Tibial nerve (tissue), 3 donors: ENCODE data around the gene DOCK2.

ENCODE experiments used
- POLR2A ChIP-seq, 2 donors: fragments of 450-650 bp; IDR thresholded peaks; one replicate each; pipeline ENCODE4 v1.6.1; 2017; ENCODE audit warnings: antibody characterized with exemption in 2 of 2, mild to moderate bottlenecking in 2 of 2, moderate library complexity in 2 of 2
- TF ChIP-seq, protein P1 (sequence below), 5 experiments: fragments of 200-600 bp in 3 of 5; fragments of 450-650 bp in 2 of 5; sonication (generic) in 3 of 5; IDR thresholded peaks; one replicate each; pipeline ENCODE4 v1.5.1; 2016 to 2019; ENCODE audit warnings: antibody characterized with exemption in 5 of 5, mild to moderate bottlenecking in 3 of 5, moderate library complexity in 2 of 5

DNA sequence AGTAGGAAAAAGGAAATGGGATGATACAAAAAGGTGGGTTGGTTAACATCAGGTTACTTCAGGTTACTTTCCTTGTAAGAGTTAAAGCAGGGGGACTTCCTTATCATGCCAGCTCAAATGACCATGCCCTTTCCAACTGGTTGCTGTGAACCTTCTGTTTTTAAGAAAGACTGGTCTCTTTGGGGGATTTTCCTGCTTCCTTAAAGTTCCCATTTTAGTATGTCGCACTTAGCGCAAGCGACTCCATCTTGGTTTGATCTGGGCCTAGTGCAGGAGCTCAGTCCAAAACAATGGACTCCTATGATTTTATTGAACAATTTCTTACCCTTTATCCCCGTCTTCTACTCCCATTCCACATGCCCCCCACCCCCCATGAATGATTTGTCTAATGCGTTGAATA, 173.4 kb downstream of the DOCK2 start:
- TF ChIP-seq POLR2A (IDR thresholded peaks at IDR 0.05): no peak
- TF ChIP-seq, protein P1, sequence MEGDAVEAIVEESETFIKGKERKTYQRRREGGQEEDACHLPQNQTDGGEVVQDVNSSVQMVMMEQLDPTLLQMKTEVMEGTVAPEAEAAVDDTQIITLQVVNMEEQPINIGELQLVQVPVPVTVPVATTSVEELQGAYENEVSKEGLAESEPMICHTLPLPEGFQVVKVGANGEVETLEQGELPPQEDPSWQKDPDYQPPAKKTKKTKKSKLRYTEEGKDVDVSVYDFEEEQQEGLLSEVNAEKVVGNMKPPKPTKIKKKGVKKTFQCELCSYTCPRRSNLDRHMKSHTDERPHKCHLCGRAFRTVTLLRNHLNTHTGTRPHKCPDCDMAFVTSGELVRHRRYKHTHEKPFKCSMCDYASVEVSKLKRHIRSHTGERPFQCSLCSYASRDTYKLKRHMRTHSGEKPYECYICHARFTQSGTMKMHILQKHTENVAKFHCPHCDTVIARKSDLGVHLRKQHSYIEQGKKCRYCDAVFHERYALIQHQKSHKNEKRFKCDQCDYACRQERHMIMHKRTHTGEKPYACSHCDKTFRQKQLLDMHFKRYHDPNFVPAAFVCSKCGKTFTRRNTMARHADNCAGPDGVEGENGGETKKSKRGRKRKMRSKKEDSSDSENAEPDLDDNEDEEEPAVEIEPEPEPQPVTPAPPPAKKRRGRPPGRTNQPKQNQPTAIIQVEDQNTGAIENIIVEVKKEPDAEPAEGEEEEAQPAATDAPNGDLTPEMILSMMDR (IDR thresholded peaks at IDR 0.05): no peak
